ENCODE measurements around the gene SIPA1L3. TPM values are rescaled to one million over a fixed set of nuclear protein-coding genes. Genes with fewer than 3 reads are reported as not detected.
"Not testable (repeated sequence)": the region's sequence is repeated elsewhere in the genome, so short reads cannot be mapped to it uniquely, and the experiment has no call there.

Gene SIPA1L3
- total and polyA plus RNA-seq, 4 donors = 9.6 to 50.5 (median 27.6) TPM

GRCh38 chr19:38228005-38228377, 321.0 kb downstream of the SIPA1L3 start:
- Histone ChIP-seq H3K36me3 (ENCODE audit: control insufficient read depth in 4 of 4, insufficient read depth in 4 of 4, low read length in 4 of 4) (no peaks in the 10 kb centered on the region), H3K27ac (ENCODE audit: low read depth in 1 of 2, low read length in 1 of 2) (no peak overlapping the region), H3K9me3 (ENCODE audit: control insufficient read depth in 4 of 4, insufficient read depth in 3 of 4, low read length in 3 of 4) (peaks cover 0 to 5% (median 0%) of the 10 kb centered on the region in 4 donors), H3K9ac (ENCODE audit: insufficient read depth in 1 of 2, low read length in 2 of 2) (no peak overlapping the region), H3K4me1 (ENCODE audit: control insufficient read depth in 5 of 5, insufficient read depth in 5 of 5, low read length in 5 of 5) (peaks cover 0 to 15% (median 4%) of the 10 kb centered on the region in 5 donors), H3K27me3 (ENCODE audit: control insufficient read depth in 3 of 3, insufficient read depth in 3 of 3, low read length in 2 of 3) (peaks cover 3 to 22% (median 4%) of the 10 kb centered on the region in 3 donors), H3K4me3 (no peak overlapping the region)
- no peak for ATAC-seq (ENCODE audit: insufficient read depth, low FRiP score)
- TF ChIP-seq, protein P1, sequence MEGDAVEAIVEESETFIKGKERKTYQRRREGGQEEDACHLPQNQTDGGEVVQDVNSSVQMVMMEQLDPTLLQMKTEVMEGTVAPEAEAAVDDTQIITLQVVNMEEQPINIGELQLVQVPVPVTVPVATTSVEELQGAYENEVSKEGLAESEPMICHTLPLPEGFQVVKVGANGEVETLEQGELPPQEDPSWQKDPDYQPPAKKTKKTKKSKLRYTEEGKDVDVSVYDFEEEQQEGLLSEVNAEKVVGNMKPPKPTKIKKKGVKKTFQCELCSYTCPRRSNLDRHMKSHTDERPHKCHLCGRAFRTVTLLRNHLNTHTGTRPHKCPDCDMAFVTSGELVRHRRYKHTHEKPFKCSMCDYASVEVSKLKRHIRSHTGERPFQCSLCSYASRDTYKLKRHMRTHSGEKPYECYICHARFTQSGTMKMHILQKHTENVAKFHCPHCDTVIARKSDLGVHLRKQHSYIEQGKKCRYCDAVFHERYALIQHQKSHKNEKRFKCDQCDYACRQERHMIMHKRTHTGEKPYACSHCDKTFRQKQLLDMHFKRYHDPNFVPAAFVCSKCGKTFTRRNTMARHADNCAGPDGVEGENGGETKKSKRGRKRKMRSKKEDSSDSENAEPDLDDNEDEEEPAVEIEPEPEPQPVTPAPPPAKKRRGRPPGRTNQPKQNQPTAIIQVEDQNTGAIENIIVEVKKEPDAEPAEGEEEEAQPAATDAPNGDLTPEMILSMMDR (IDR thresholded peaks at IDR 0.05; ENCODE audit: control extremely low read depth, extremely low read depth) = no peak
- 11 to 17% methylated on average over 14 to 16 of the region's 16 CpGs for WGBS, 2 donors
- DNase-seq = no peak

DNA sequence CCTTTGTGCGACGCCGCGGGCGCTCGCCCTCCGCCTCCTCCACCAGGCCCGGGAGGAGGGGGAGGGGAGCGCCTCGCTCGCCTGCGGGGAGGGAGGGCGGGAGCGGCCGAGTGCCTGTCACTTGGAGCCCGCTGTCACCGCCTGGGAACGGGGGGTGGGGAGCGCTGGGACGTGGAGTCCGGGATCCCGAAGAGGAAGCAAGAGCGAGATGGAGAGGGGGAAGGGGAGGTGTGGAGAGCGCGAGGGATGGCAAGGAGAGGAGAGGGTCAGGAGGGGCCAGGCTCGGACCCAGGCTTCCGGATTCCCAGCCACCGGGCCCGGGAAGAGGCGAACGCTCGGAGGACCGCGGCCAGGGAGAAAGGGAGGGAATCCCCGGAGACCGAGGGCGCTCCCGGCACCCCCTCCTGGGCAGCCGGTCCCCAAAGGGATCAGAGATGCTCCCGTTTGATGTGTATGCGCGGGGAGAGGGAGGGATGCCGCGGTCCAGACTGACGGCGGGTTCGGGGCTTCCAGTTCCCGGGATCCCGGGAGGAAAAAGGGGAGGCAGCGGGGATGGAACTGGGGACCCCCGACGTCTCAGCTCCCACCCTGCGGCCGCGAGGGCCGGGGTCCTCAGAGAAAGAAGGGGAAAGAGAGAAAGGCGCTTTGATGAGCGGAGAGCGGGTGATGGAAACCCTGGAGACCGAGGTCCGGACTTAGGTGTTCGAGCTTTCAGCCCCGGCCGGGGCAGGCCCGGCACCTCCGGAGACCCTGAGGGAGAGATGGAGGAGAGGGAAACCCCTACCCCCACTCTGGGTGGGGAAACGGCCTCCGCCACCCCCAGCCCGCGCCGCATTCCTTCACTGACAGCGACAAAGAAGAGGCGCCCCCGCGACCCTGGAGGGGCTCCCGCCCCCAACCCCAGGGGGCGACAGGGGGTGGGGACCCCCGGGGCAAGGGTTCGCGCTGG, 321.8 kb downstream of the SIPA1L3 start:
- H3K27me3 ChIP-seq (ENCODE audit: control insufficient read depth in 3 of 3, insufficient read depth in 3 of 3, low read length in 2 of 3) = peaks cover 0 to 19% (median 4%) of the 10 kb centered on the region in 3 donors
- WGBS, 2 donors = 2 to 3% methylated on average over 67 to 80 of the region's 80 CpGs
- no peaks in the 10 kb centered on the region for H3K36me3 ChIP-seq (ENCODE audit: control insufficient read depth in 4 of 4, insufficient read depth in 4 of 4, low read length in 4 of 4)
- peaks cover 0 to 5% (median 0%) of the 10 kb centered on the region in 4 donors for H3K9me3 ChIP-seq (ENCODE audit: control insufficient read depth in 4 of 4, insufficient read depth in 3 of 4, low read length in 3 of 4)
- no peak overlapping the region for H3K9ac ChIP-seq (ENCODE audit: insufficient read depth in 1 of 2, low read length in 2 of 2)
- peak in 1 of 3 donors; percentile 40 for DNase-seq
- no peak overlapping the region for H3K27ac ChIP-seq (ENCODE audit: low read depth in 1 of 2, low read length in 1 of 2)
- no peak for ATAC-seq (ENCODE audit: insufficient read depth, low FRiP score)
- TF ChIP-seq, protein P1 (IDR thresholded peaks at IDR 0.05; ENCODE audit: control extremely low read depth, extremely low read depth) = no peak
- H3K4me3 ChIP-seq = no peak overlapping the region
- H3K4me1 ChIP-seq (ENCODE audit: control insufficient read depth in 5 of 5, insufficient read depth in 5 of 5, low read length in 5 of 5) = peaks cover 0 to 10% (median 4%) of the 10 kb centered on the region in 5 donors

DNA sequence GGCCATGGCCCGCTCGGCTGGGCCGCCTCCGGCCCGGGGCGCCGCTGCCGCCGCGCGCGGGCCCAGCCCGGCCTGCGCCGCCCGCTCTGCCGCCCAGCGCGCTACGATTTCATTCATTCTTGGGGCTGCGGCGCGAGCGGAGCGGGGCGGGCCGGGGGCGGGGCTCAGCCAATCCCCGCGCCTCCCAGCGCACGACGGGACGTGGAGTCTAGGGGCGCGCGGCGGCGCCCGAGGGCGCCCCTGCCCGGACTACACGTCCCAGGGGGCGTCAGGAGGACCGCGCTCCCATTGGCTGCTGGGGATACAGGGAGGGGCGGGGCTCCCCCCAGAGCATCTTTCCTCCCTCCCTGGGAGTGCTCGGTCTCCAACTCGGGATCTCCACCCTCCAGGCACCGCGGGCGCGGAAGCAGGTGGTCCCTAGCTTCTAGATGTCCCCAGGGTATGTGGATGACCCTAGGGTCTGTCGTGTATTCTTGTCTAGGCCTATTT, 322.6 kb downstream of the SIPA1L3 start:
- H3K27ac ChIP-seq (ENCODE audit: low read depth in 1 of 2, low read length in 1 of 2) = no peak overlapping the region
- ATAC-seq (ENCODE audit: insufficient read depth, low FRiP score) = peak; percentile 39
- TF ChIP-seq, protein P1 (IDR thresholded peaks at IDR 0.05; ENCODE audit: control extremely low read depth, extremely low read depth) = no peak
- no peak overlapping the region for H3K9ac ChIP-seq (ENCODE audit: insufficient read depth in 1 of 2, low read length in 2 of 2)
- no peak overlapping the region for H3K4me3 ChIP-seq
- 1% methylated on average over 40 to 54 of the region's 54 CpGs for WGBS, 2 donors
- H3K36me3 ChIP-seq (ENCODE audit: control insufficient read depth in 4 of 4, insufficient read depth in 4 of 4, low read length in 4 of 4) = no peaks in the 10 kb centered on the region
- peaks cover 0 to 19% (median 4%) of the 10 kb centered on the region in 3 donors for H3K27me3 ChIP-seq (ENCODE audit: control insufficient read depth in 3 of 3, insufficient read depth in 3 of 3, low read length in 2 of 3)
- DNase-seq = peak; percentile 87 to 92 (median 88)
- peaks cover 0 to 7% (median 4%) of the 10 kb centered on the region in 5 donors for H3K4me1 ChIP-seq (ENCODE audit: control insufficient read depth in 5 of 5, insufficient read depth in 5 of 5, low read length in 5 of 5)
- peaks cover 0 to 5% (median 0%) of the 10 kb centered on the region in 4 donors for H3K9me3 ChIP-seq (ENCODE audit: control insufficient read depth in 4 of 4, insufficient read depth in 3 of 4, low read length in 3 of 4)

DNA sequence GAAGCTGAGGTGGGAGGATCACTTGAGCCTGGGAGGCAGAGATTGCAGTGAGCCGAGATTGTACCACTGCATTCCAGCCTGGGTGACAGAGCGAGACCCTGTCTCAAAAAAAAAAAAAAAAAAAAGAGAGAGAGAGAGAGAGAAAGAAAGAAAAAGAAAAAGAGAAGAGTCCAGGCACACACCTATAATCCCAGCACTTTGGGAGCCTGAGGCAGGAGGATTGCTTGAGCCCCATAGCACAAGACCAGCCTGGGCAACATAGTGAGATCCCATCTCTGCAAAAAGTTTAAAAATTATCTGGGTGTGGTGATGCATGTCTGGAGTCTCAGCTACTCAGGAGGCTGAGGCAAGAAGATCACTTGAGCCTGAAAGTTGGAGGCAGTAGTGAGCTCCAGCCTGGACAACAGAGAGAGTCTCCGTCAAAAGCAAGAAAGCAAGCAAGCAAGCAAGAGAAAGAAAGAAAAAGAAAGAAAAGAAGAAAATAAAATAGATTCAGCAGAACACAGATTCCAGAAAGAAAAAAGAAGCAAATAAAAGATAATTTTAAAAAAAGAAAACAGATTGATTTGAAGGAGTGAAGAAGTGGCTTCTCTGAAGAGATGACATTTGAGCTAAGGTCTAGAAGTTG, 323.6 kb downstream of the SIPA1L3 start:
- not testable (repeated sequence) for H3K4me3 ChIP-seq; H3K4me1 ChIP-seq (ENCODE audit: control insufficient read depth in 5 of 5, insufficient read depth in 5 of 5, low read length in 5 of 5); H3K9ac ChIP-seq (ENCODE audit: insufficient read depth in 1 of 2, low read length in 2 of 2); H3K27ac ChIP-seq (ENCODE audit: low read depth in 1 of 2, low read length in 1 of 2); H3K9me3 ChIP-seq (ENCODE audit: control insufficient read depth in 4 of 4, insufficient read depth in 3 of 4, low read length in 3 of 4); ATAC-seq (ENCODE audit: insufficient read depth, low FRiP score); DNase-seq; H3K36me3 ChIP-seq (ENCODE audit: control insufficient read depth in 4 of 4, insufficient read depth in 4 of 4, low read length in 4 of 4)
- 62 to 80% methylated on average over 3 of the region's 3 CpGs for WGBS, 2 donors
- peaks cover 0 to 19% (median 4%) of the 10 kb centered on the region in 3 donors for H3K27me3 ChIP-seq (ENCODE audit: control insufficient read depth in 3 of 3, insufficient read depth in 3 of 3, low read length in 2 of 3)

Data from lung (tissue), 12 donors.